Vagina (tissue), 2 donors: ENCODE measurements around the gene PPDPF.

Experiments used
- CTCF ChIP-seq, 3 experiments: fragments of 450-650 bp in 2 of 3; fragments of 200-600 bp in 1 of 3; sonication (generic) in 1 of 3; IDR thresholded peaks; one replicate each; pipeline ENCODE4 v1.5.1; 2017 to 2019; ENCODE audit warnings: antibody characterized with exemption in 3 of 3, mild to moderate bottlenecking in 2 of 3, moderate library complexity in 2 of 3
- POLR2A ChIP-seq, 2 donors: fragments of 450-650 bp; IDR thresholded peaks; one replicate each; pipeline ENCODE4 v1.6.1; 2017; ENCODE audit warnings: antibody characterized with exemption in 2 of 2, mild to moderate bottlenecking in 2 of 2, moderate library complexity in 2 of 2
- POLR2AphosphoS5 ChIP-seq, 2 donors: sonication (generic); formaldehyde crosslinking; IDR thresholded peaks; one replicate each; pipeline ENCODE4 v1.9.0; 2017; ENCODE audit warnings: antibody characterized with exemption in 2 of 2, mild to moderate bottlenecking in 2 of 2, low read depth in 1 of 2; ENCODE audit not compliant: insufficient read depth in 1 of 2

- TF ChIP-seq CTCF (IDR thresholded peaks at IDR 0.05) (no peak), POLR2AphosphoS5 (IDR thresholded peaks at IDR 0.05; ENCODE audit: insufficient read depth in 1 of 2, low read depth in 1 of 2) (no peak), POLR2A (IDR thresholded peaks at IDR 0.05) (no peak)
These were observed 32.1 kb downstream of the PPDPF start for GRCh38 chr20:63552481-63553249.
